WTC11 (cell line): Measurements from ENCODE around the gene SLC29A1. TPM values are rescaled to one million over a fixed set of nuclear protein-coding genes. Genes with fewer than 3 reads are reported as not detected.

Source experiments
- ATAC-seq: fragments of 200-7000 bp; cut with Tn5 transposase; 2 replicates; pipeline ENCODE4 v1.10.0; 2021; ENCODE audit warnings: mild to moderate bottlenecking, moderate library complexity
- CTCF ChIA-PET: fragments of 300-600 bp; sonication (Branson Sonifier 250); formaldehyde crosslinking; loops from one replicate; lab custom pipeline; 2021; ENCODE audit warnings: antibody characterized with exemption; lab: Charles Lee
- POLR2A ChIA-PET: fragments of 350-600 bp; sonication (Branson Sonifier 250); formaldehyde crosslinking; loops from one replicate; lab custom pipeline; 2021; ENCODE audit warnings: antibody characterized with exemption; lab: Charles Lee
- DNase-seq: peaks from one replicate; pipeline ENCODE4 v3.0.0; 2021; ENCODE audit warnings: low spot score
- H3K27ac Mint-ChIP-seq: 2 replicates; pipeline ENCODE4 v1.8.0; 2021; ENCODE audit warnings: mixed read lengths
- H3K27me3 Mint-ChIP-seq: 2 replicates; pipeline ENCODE4 v1.8.0; 2021; ENCODE audit warnings: low read depth, mild to moderate bottlenecking, moderate library complexity, mixed read lengths
- H3K36me3 Mint-ChIP-seq: 2 replicates; pipeline ENCODE4 v1.8.0; 2021; ENCODE audit warnings: mixed read lengths
- H3K4me1 Mint-ChIP-seq: 2 replicates; pipeline ENCODE4 v1.8.0; 2022; ENCODE audit warnings: mixed read lengths
- H3K4me3 Mint-ChIP-seq: 2 replicates; pipeline ENCODE4 v1.8.0; 2021; ENCODE audit warnings: mild to moderate bottlenecking, moderate library complexity, mixed read lengths
- H3K9me3 Mint-ChIP-seq: 2 replicates; pipeline ENCODE4 v1.8.0; 2021; ENCODE audit warnings: mixed read lengths
- ARID4B ChIP-seq: sonication (generic); formaldehyde crosslinking; IDR thresholded peaks from 2 replicates; pipeline ENCODE4 v1.8.0; 2023; ENCODE audit warnings: missing genetic modification reagents, mild to moderate bottlenecking, borderline replicate concordance
- ESRRA ChIP-seq: sonication (generic); formaldehyde crosslinking; IDR thresholded peaks from 2 replicates; pipeline ENCODE4 v1.8.1; 2022; ENCODE audit warnings: mild to moderate bottlenecking, missing genetic modification reagents, borderline replicate concordance
- FOXK1 ChIP-seq: sonication (generic); formaldehyde crosslinking; IDR thresholded peaks from 2 replicates; pipeline ENCODE4 v1.8.0; 2022; ENCODE audit warnings: mild to moderate bottlenecking, moderate library complexity, missing genetic modification reagents
- FOXP1 ChIP-seq: sonication (generic); formaldehyde crosslinking; IDR thresholded peaks from 2 replicates; pipeline ENCODE4 v1.8.0; 2022; ENCODE audit warnings: missing genetic modification reagents, mild to moderate bottlenecking, moderate library complexity, borderline replicate concordance
- GABPB1 ChIP-seq: sonication (generic); formaldehyde crosslinking; IDR thresholded peaks from 2 replicates; pipeline ENCODE4 v1.8.1; 2023; ENCODE audit warnings: mild to moderate bottlenecking, missing genetic modification reagents
- GTF2I ChIP-seq: fragments of 250-450 bp; sonication (Bioruptor Pico); conservative IDR thresholded peaks from 2 replicates; pipeline ENCODE4 v1.4.0; 2021; ENCODE audit warnings: mild to moderate bottlenecking
- JAZF1 ChIP-seq: fragments of 250-450 bp; sonication (Bioruptor Pico); IDR thresholded peaks from 2 replicates; pipeline ENCODE4 v1.9.0; 2021; ENCODE audit warnings: moderate library complexity, mild to moderate bottlenecking, inconsistent platforms
- JUN ChIP-seq: sonication (generic); formaldehyde crosslinking; IDR thresholded peaks from 2 replicates; pipeline ENCODE4 v1.8.0; 2023; ENCODE audit warnings: mild to moderate bottlenecking, missing genetic modification reagents
- KAT7 ChIP-seq: sonication (generic); formaldehyde crosslinking; IDR thresholded peaks from 2 replicates; pipeline ENCODE4 v1.8.1; 2023; ENCODE audit warnings: missing genetic modification reagents, mild to moderate bottlenecking, borderline replicate concordance
- NFE2L1 ChIP-seq: sonication (generic); formaldehyde crosslinking; IDR thresholded peaks from 2 replicates; pipeline ENCODE4 v1.8.1; 2023; ENCODE audit warnings: missing genetic modification reagents
- NR2C2 ChIP-seq: sonication (generic); formaldehyde crosslinking; IDR thresholded peaks from 2 replicates; pipeline ENCODE4 v1.8.0; 2022; ENCODE audit warnings: mild to moderate bottlenecking, missing genetic modification reagents
- NR3C1 ChIP-seq: sonication (generic); formaldehyde crosslinking; conservative IDR thresholded peaks from 2 replicates; pipeline ENCODE4 v1.8.1; 2023; ENCODE audit warnings: low read depth, mild to moderate bottlenecking, missing genetic modification reagents
- SMAD3 ChIP-seq: sonication (generic); formaldehyde crosslinking; IDR thresholded peaks from 2 replicates; pipeline ENCODE4 v1.8.0; 2022; ENCODE audit warnings: missing genetic modification reagents, mild to moderate bottlenecking, borderline replicate concordance
- SOX15 ChIP-seq: fragments of 250-450 bp; sonication (Bioruptor Pico); IDR thresholded peaks from 2 replicates; pipeline ENCODE4 v1.9.0; 2021; ENCODE audit warnings: mild to moderate bottlenecking
- TCF7 ChIP-seq: sonication (generic); formaldehyde crosslinking; IDR thresholded peaks from 2 replicates; pipeline ENCODE4 v1.8.0; 2022; ENCODE audit warnings: mild to moderate bottlenecking, low read depth, missing genetic modification reagents, moderate library complexity
- ZBTB43 ChIP-seq: sonication (generic); formaldehyde crosslinking; IDR thresholded peaks from 2 replicates; pipeline ENCODE4 v1.8.1; 2023; ENCODE audit warnings: mild to moderate bottlenecking, missing genetic modification reagents
- ZNF138 ChIP-seq: sonication (generic); formaldehyde crosslinking; conservative IDR thresholded peaks from 2 replicates; pipeline ENCODE4 v1.8.1; 2022; ENCODE audit warnings: mild to moderate bottlenecking, moderate library complexity, missing genetic modification reagents
- ZNF423 ChIP-seq: fragments of 250-450 bp; sonication (Bioruptor Pico); IDR thresholded peaks from 2 replicates; pipeline ENCODE4 v2.1.2; 2022; ENCODE audit warnings: mild to moderate bottlenecking, moderate library complexity
- ZNF671 ChIP-seq: fragments of 250-450 bp; sonication (Bioruptor Pico); IDR thresholded peaks from 2 replicates; pipeline ENCODE4 v1.8.0; 2021; ENCODE audit warnings: mild to moderate bottlenecking
- total RNA-seq: library from RNA; stranded (reverse); gene quantifications from 3 replicates; pipeline ENCODE4 v1.2.3, GENCODE V29; 2021
- TF ChIP-seq, protein P1 (sequence below): sonication (generic); formaldehyde crosslinking; IDR thresholded peaks from 2 replicates; pipeline ENCODE4 v1.8.1; 2022; ENCODE audit warnings: low read depth, mild to moderate bottlenecking, moderate library complexity, missing genetic modification reagents, borderline replicate concordance
- TF ChIP-seq, protein P2 (sequence below): fragments of 250-450 bp; sonication (Bioruptor Pico); IDR thresholded peaks from 2 replicates; pipeline ENCODE4 v1.8.0; 2021; ENCODE audit warnings: mild to moderate bottlenecking
- TF ChIP-seq, protein P3 (sequence below): sonication (generic); formaldehyde crosslinking; IDR thresholded peaks from 2 replicates; pipeline ENCODE4 v1.8.0; 2023; ENCODE audit warnings: missing genetic modification reagents
- TF ChIP-seq, protein P4 (sequence below): sonication (generic); formaldehyde crosslinking; IDR thresholded peaks from 2 replicates; pipeline ENCODE4 v1.8.1; 2023; ENCODE audit warnings: mild to moderate bottlenecking, moderate library complexity, missing genetic modification reagents

The SLC29A1 gene
- total RNA-seq, 1 experiment from 2014 or later, result 139 TPM

DNA sequence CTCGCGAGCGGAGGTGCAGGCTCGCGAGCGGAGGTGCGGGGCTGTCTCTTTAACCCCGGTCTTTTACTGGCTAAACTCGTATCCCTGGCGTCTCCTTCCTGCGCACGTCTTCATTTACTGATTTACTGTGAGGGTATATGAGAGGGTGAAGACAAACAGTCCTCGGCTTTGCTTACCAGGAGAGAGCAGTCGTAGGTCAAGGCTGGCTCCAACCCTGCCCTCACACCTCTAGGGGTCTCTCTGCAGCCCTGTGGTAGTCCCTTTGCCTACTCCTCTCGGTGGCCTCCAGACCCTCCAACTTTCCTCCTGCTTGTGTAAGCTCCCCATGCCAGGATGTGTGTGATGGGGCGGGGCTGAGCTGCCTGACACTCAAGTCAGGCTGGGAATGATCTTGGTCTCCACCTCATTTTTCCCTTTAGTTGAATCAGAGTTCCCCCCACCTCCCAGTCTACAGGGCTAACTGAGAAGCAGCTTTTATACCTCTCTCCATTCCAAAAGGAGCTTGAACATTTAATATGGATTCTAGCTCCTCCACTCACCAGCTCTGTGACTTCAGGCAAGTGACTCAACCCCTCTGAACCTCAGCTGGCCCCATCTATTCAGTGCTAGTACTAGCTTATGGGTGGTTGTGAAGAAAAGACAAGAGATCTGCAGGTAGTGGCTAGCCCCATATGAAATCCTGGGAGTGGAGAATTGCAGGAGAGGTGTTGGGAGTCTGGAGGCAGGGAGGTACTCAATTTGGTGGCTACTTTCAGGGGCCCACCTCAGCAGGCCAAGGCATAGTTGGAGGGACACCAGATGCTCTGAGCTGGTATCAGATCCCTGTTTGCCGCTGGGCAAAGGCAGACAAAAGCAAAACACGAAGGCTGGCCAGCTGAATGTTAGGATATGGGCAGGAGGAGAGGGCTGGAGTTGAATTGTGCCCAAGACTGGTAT is 902 bp downstream of the SLC29A1 start:
- H3K36me3 Mint-ChIP-seq, result peaks cover 13% of the 10 kb centered on the region
- no peaks in the 10 kb centered on the region for H3K9me3 Mint-ChIP-seq
- ChIA-PET POLR2A (interaction anchor here (1.0 to 5.7 kb wide), 7 partner anchors 10 to 51 kb away, joined by 3 to 63 read pairs (median 7); partner anchors contain the start of genes HSP90AB1 and SLC35B2), CTCF (interaction anchor here (0.6 to 10.7 kb wide), 22 partner anchors 11 to 1157 kb away, joined by 3 to 174 read pairs (median 5); partner anchors contain the start of genes AARS2, HSP90AB1 and SLC35B2)
- H3K27me3 Mint-ChIP-seq, result no peaks in the 10 kb centered on the region
- TF ChIP-seq ESRRA (CRISPR knock-in tag), result no peak
- no peak for TF ChIP-seq JAZF1 (CRISPR knock-in tag)
- no peak for TF ChIP-seq NR3C1 (CRISPR knock-in tag)
- TF ChIP-seq FOXP1 (CRISPR knock-in tag), result no peak
- no peak for TF ChIP-seq NFE2L1 (CRISPR knock-in tag)
- ATAC-seq (peak; percentile 13), DNase-seq (peak; percentile 39)
- peak overlapping the region; percentile 90 for H3K27ac Mint-ChIP-seq
- peak overlapping the region; percentile 89 for H3K4me3 Mint-ChIP-seq
- peaks cover 55% of the 10 kb centered on the region for H3K4me1 Mint-ChIP-seq

- no peak for TF ChIP-seq JUN
- TF ChIP-seq JAZF1 (CRISPR knock-in tag), result no peak
- TF ChIP-seq GTF2I (CRISPR knock-in tag), result no peak
- TF ChIP-seq TCF7 (CRISPR knock-in tag), result no peak
- TF ChIP-seq SMAD3 (CRISPR knock-in tag), result no peak
- TF ChIP-seq SOX15 (CRISPR knock-in tag), result no peak
- TF ChIP-seq, protein P1, sequence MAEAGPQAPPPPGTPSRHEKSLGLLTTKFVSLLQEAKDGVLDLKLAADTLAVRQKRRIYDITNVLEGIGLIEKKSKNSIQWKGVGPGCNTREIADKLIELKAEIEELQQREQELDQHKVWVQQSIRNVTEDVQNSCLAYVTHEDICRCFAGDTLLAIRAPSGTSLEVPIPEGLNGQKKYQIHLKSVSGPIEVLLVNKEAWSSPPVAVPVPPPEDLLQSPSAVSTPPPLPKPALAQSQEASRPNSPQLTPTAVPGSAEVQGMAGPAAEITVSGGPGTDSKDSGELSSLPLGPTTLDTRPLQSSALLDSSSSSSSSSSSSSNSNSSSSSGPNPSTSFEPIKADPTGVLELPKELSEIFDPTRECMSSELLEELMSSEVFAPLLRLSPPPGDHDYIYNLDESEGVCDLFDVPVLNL, result no peak
- no peak for TF ChIP-seq ZBTB43 (CRISPR knock-in tag)
- TF ChIP-seq GABPB1, result no peak
- no peak for TF ChIP-seq ZNF423 (CRISPR knock-in tag)
- TF ChIP-seq ZNF138 (CRISPR knock-in tag), result no peak
- TF ChIP-seq, protein P2, sequence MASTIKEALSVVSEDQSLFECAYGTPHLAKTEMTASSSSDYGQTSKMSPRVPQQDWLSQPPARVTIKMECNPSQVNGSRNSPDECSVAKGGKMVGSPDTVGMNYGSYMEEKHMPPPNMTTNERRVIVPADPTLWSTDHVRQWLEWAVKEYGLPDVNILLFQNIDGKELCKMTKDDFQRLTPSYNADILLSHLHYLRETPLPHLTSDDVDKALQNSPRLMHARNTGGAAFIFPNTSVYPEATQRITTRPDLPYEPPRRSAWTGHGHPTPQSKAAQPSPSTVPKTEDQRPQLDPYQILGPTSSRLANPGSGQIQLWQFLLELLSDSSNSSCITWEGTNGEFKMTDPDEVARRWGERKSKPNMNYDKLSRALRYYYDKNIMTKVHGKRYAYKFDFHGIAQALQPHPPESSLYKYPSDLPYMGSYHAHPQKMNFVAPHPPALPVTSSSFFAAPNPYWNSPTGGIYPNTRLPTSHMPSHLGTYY, result no peak
- TF ChIP-seq, protein P3, sequence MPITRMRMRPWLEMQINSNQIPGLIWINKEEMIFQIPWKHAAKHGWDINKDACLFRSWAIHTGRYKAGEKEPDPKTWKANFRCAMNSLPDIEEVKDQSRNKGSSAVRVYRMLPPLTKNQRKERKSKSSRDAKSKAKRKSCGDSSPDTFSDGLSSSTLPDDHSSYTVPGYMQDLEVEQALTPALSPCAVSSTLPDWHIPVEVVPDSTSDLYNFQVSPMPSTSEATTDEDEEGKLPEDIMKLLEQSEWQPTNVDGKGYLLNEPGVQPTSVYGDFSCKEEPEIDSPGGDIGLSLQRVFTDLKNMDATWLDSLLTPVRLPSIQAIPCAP (CRISPR knock-in tag), result no peak
- no peak for TF ChIP-seq NR2C2 (CRISPR knock-in tag)
- TF ChIP-seq ZNF671 (CRISPR knock-in tag), result no peak
- TF ChIP-seq KAT7 (CRISPR knock-in tag), result no peak
- no peak for TF ChIP-seq FOXK1 (CRISPR knock-in tag)
- no peak for TF ChIP-seq ARID4B (CRISPR knock-in tag)
- TF ChIP-seq, protein P4, sequence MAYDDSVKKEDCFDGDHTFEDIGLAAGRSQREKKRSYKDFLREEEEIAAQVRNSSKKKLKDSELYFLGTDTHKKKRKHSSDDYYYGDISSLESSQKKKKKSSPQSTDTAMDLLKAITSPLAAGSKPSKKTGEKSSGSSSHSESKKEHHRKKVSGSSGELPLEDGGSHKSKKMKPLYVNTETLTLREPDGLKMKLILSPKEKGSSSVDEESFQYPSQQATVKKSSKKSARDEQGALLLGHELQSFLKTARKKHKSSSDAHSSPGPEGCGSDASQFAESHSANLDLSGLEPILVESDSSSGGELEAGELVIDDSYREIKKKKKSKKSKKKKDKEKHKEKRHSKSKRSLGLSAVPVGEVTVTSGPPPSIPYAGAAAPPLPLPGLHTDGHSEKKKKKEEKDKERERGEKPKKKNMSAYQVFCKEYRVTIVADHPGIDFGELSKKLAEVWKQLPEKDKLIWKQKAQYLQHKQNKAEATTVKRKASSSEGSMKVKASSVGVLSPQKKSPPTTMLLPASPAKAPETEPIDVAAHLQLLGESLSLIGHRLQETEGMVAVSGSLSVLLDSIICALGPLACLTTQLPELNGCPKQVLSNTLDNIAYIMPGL (CRISPR knock-in tag), result no peak
- H3K4me1 Mint-ChIP-seq, result peaks cover 52% of the 10 kb centered on the region
- peak overlapping the region; percentile 89 for H3K4me3 Mint-ChIP-seq
- no peaks in the 10 kb centered on the region for H3K27me3 Mint-ChIP-seq
- ATAC-seq, result no peak
- POLR2A ChIA-PET, result interaction anchor here (1.0 to 5.7 kb wide), 6 partner anchors 9 to 52 kb away, joined by 3 to 63 read pairs (median 6); partner anchors contain the start of gene HSP90AB1
- CTCF ChIA-PET, result interaction anchor here (0.6 to 10.7 kb wide), 15 partner anchors 11 to 1158 kb away, joined by 3 to 174 read pairs (median 7); partner anchors contain the start of genes AARS2, HSP90AB1 and SLC35B2
- no peak for DNase-seq
- H3K36me3 Mint-ChIP-seq, result peaks cover 19% of the 10 kb centered on the region
- H3K27ac Mint-ChIP-seq, result peak overlapping the region; percentile 90; the same call in 1 of the 2 replicates
- no peaks in the 10 kb centered on the region for H3K9me3 Mint-ChIP-seq
Observed at GRCh38 chr6:44224965-44225305, 1.5 kb downstream of the SLC29A1 start.
